KOPT-K1 (cell line): Measurements from ENCODE around the gene GPAT2.
"Not testable (repeated sequence)": the region's sequence is repeated elsewhere in the genome, so short reads cannot be mapped to it uniquely, and the experiment has no call there.

Source experiments
- H3K27ac ChIP-seq: fragments of 200-600 bp; sonication (generic); 2 replicates; pipeline ENCODE4 v1.5.1; 2016; ENCODE audit warnings: antibody characterized with exemption, mild to moderate bottlenecking, low read depth, low read length; ENCODE audit not compliant: poor library complexity, severe bottlenecking
- H3K36me3 ChIP-seq: fragments of 200-600 bp; sonication (generic); 2 replicates; pipeline ENCODE4 v1.5.1; 2017; ENCODE audit warnings: antibody characterized with exemption, mild to moderate bottlenecking, low read length, moderate library complexity; ENCODE audit not compliant: insufficient read depth
- H3K9me3 ChIP-seq: fragments of 200-600 bp; sonication (generic); 2 replicates; pipeline ENCODE4 v1.5.1; 2017; ENCODE audit warnings: antibody characterized with exemption, low read length, mild to moderate bottlenecking; ENCODE audit not compliant: insufficient read depth, poor library complexity, severe bottlenecking

Gene GPAT2

DNA sequence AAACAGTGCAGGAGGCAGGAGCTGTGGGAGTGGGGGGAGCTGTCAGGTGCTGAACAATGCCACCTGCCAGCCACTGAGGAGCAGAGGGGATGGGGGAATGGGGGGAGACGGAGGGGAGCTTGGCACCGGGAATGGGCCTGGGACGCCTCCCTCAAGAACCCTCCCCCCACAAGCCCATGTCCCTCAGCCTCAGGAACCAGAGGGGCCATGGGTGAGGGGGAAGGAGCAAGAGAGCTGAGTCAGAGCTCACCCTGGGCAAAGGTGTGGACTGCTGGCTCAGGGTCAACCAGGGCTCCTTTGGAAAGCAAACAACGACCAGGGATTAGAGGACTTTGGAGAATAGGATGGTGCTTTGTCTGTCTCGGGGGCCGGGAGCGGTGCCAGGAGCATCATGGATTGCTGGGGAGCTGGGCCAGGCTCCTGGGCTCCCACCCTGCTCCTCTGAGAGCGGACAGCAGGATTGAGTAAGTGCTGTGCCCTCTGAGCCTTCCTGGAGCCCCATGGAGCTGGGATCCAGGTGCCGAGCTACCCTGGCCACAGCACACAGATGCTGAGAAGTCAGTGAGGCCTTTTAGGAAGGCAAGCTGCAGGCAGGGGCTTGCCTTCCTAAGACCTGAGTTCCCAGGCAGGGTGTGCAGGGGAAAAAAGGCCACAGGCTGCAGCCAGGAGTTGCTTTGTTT lies 33.3 kb upstream of the GPAT2 start:
- not testable (repeated sequence) for H3K27ac ChIP-seq, H3K9me3 ChIP-seq, H3K36me3 ChIP-seq

DNA sequence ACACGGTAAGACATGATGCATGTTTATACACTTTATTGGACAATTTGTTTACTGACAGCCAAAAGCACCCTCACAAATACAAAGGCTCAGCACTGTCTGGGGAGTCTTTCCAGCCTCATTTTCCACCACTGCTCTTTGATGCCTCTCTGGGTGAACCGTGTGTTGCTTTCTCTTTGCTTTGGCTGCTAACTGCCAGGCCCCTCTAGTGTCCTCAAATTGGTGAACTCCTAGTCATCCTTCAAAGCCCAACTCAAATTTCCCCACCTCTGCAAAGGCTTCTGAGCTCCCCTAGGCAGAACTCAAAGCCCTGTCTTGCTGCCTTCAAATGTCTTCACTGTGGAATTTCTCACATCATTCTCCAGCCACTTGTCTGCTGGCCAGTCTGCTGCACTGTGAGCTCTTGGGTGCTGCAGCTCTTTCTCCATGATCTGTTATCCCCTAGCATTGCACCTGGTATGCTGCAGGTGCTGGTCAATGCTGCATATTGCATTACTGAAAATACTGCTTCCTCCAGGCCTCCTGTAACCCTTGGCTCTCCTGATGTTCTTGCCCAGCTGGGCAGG lies 32.5 kb upstream of the GPAT2 start:
- not testable (repeated sequence) for H3K9me3 ChIP-seq, H3K36me3 ChIP-seq, H3K27ac ChIP-seq

DNA sequence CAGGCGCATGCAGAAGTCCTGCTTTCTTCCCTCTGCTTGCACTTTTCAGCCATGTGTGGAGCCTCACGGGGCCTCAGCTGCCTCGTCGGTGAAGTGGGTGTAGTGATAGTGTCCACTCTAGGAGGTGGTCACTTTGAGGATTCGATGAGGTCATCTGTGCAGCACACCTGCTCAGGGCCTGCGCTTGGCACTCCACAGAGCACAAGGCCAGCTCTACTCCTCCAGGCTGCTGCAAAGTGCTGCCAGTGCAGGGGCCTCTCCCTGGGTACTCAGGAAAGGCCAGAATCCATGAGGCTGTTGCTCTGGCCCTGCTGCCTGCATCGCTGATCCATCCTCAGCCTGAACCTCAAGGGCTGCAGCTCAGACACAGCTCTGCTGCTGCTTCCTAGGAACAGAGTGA lies 31.8 kb upstream of the GPAT2 start:
- not testable (repeated sequence) for H3K9me3 ChIP-seq, H3K36me3 ChIP-seq, H3K27ac ChIP-seq

DNA sequence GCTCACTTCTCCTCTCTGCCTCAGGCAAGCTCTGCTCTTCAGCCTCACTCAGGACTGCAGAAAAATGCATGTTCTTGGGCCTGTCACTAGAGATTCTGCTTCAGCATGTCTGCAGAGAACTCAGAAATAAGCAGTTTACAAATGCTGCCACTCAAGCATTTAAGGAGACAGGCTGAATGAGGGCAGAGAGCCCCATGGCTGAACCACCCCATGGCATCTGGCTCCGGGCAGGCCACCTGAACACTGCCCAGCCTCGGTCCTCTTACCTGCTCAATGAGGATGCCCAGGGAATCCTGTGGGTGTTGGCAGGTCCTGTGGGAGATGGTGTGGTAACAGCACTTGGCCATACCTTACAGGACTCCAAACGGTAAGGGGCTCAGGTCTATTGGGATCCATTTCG lies 31.2 kb upstream of the GPAT2 start:
- H3K27ac ChIP-seq, H3K9me3 ChIP-seq, H3K36me3 ChIP-seq: not testable (repeated sequence)

DNA sequence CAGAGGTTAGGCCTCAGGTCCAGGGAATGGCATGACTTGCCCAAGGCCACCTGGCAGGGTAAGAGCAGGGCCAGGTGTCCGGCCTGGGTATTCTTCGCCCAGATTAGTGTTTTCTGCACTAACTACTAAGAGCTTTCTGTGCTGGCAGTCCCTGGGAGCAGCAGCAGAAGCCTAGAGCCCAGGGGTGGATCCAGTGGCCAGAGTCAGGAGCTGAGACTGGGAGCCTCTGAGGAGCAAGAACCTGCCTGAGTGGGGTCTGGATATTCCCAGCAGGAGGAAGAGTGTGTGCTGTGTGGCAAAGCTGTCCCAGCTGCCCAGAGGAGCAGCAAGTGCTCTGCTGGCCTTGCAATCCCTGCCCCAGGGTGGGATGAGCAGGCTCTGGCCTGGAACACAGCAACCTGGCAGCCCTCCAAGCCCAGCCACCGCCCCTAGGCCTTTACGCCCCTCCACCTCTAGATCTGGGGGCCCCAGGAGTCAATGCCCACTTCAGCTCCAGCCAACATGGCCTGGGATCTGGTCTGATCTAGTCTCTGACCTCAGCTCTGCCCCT lies 30.7 kb upstream of the GPAT2 start:
- no peaks in the 10 kb centered on the region for H3K9me3 ChIP-seq

DNA sequence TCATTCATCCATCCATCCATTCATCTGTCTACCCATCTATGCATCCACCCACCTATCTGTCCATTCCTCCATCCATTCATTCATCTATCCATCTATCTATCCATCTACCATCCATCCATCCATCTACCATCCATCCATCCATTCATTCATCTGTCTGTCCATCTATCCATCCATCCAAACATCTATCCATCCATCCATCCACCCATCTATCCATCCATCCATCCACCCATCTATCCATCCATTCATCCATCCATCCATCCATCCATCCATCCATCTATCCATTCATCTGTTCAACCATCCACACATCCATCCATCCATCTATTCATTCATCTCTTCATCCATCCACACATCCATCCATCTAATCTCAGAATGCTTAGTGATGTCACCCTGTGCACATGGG lies 30.0 kb upstream of the GPAT2 start:
- not testable (repeated sequence) for H3K36me3 ChIP-seq, H3K9me3 ChIP-seq, H3K27ac ChIP-seq

More for the DNA sequence above, 30.7 kb upstream of the GPAT2 start:
- H3K27ac ChIP-seq, result no peak overlapping the region
- H3K36me3 ChIP-seq, result no peaks in the 10 kb centered on the region

DNA sequence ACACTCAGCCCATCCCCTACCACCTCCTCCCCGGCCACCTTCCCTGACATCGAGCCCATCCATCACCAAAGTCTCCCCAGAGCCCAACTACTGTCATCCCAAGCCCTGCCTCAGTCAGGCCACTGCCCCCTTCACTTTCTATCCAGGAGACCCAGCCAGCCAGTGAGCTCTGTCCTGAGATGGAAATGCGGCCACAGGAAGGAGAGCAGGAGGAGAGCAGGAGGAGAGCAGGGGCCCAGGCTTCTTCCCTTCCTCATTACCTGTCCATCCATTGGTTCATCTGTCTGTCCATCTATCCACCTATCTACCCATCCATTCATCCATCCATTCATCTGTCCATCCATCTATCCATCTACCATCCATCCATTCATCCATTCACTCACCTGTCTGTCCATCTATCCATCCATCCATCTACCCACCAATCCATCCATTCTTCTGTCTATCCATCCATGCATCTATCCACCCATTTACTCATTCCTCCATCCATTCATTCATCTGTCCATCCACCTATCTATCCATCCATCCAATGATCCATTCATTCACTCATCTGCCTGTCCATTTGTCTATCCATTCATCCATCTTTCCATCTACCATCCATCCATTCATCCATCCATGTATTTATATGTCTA lies 29.4 kb upstream of the GPAT2 start:
- H3K27ac ChIP-seq, H3K36me3 ChIP-seq, H3K9me3 ChIP-seq: not testable (repeated sequence)

DNA sequence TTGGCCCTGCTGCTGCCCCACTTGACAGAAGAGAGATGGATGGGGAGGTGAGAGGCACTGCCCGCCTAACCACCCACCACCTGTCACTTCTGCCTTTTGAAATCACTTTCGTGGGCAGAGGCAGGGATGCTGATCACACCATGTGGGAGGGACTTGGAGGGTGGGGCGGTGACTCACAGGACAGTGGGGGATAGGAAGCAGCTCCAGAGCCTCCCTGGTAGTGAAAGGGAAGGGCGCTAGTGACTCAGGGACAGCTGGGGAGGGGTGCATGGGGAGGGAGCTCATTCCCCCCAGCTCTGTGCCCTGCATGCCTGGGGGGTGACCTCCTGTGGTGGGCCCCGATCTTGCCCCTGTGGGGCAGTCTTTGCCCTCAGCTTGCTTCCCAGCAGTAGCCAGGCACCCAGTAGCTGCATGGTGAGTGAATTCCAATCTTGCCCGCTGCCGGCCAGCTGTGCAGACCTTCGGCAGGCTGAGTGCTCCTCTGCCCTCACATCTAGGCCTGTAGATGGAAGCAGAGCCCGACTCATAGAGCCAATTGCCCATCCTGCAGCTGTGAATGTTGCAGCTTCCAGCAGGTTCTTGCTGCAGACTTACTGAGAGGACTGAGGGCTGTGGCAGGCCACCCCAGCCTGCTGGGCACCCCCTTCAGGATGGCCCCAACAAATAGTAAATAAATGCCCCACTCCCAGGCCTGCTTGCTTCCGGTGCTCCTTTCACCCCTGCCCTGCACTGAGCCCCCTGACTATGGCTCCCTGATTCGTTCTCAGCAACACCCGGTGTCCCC lies 28.6 kb upstream of the GPAT2 start:
- not testable (repeated sequence) for H3K27ac ChIP-seq

DNA sequence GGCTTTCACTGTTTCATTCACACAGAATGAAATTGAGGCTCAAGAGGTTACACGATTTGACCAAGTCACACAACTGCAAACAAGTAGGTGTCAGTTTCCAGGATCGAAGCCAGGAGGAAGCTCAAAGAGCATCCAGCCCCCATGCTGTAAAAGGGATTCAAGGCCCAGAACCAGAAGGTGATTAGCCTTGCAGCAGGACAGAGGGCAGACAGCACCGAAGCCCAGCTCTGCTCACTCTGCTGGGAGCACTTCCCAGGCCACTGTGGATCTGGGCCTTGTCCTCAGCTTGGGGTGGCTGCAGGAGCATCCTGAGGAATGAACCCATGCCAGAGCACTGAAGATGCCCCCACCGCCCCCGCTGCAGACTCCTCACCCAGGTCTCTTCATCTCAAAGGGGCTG lies 27.8 kb upstream of the GPAT2 start:
- H3K9me3 ChIP-seq, result not testable (repeated sequence)

More for the DNA sequence above, 28.6 kb upstream of the GPAT2 start:
- not testable (repeated sequence) for H3K9me3 ChIP-seq, H3K36me3 ChIP-seq

DNA sequence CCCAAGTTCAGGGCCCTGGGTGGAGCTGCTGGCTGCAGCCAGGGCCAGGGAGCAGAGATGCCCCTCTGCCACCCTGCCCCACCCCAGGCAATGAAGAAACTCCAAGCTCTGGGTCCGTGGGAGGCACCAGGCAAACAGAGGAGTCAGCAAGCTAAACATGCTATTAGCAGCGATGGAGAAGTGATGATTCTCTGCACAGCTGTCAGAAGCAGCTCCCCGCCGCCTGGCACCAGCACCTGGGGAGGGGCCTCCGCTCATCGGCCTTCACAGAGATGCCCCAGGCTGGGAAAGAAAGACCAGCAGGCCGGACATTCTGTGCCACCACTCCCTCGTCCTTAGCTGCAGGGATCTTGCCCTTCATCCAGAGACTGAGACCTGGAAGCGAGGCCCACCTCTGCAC lies 27.2 kb upstream of the GPAT2 start:
- H3K27ac ChIP-seq, H3K9me3 ChIP-seq, H3K36me3 ChIP-seq: not testable (repeated sequence)

More for the DNA sequence above, 27.8 kb upstream of the GPAT2 start:
- not testable (repeated sequence) for H3K36me3 ChIP-seq, H3K27ac ChIP-seq

DNA sequence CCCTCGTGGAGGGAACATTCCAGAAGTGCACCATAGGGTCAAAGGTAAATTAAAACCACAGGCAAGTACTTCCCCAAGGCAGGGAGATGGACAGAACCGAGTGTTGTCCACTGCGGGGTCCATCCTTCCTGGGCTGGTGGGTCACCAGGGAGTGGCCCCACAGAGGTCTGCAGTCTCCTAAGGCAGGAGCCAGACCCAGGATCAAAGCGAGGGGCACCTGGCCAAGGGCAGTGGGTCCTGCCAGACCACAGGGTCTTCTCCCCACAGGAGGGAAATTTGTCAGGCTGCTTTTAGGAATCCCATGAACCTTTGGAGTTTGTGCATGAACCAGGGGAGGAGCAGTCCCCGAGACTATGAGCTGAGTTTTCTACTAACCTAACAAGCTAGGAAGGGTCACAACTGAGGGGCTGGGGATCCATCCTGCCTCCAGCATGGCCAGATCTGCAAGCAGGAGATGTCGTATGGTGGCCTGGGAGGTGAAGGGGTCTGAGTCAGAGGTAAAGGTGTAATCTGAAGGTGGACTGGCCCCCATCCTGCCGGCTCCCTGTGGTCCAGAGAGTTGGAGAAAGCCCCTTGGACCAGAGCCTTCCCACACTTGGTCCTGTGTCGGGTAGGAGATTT lies 26.6 kb upstream of the GPAT2 start:
- not testable (repeated sequence) for H3K27ac ChIP-seq, H3K9me3 ChIP-seq, H3K36me3 ChIP-seq

DNA sequence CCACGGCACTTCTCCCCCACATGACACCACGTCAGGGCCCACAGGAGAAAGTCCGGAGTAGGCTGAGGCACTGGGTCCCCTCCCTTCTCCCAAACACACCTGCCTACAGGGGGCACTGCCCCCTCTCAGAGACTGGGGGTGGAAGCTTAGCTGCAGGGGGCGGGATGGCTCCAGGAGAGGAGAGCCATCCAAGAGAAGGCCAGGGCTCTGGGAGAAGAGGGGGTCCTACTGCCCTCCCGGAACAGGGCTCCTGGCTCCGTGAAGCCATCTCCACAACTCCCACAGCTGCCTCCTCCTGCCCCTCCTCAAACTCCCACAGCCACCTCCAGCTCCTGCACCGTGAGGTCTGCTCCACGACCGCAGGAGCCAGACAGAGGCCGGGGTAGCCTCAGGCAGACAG lies 25.6 kb upstream of the GPAT2 start:
- H3K9me3 ChIP-seq, H3K36me3 ChIP-seq, H3K27ac ChIP-seq: not testable (repeated sequence)

DNA sequence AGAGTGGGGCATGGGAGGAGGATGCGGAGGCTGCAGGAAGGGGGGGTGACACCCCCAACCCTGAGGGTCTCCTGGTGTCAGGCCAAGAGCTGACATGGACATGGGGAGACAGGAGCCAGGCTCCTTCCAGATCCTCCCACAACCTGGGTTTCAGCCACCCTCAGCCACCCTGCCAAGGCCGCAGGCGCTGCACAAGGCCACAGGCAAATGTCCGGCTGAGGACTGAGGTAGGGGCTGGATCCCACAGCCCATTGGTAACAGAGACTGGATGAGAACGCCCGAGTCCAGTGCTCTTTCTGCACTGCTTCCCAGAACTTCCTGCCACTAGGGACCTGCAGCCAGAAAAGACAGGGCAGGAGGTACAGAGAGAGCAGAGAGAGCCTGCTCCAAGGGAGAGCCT lies 24.7 kb upstream of the GPAT2 start:
- H3K27ac ChIP-seq, H3K36me3 ChIP-seq, H3K9me3 ChIP-seq: not testable (repeated sequence)

DNA sequence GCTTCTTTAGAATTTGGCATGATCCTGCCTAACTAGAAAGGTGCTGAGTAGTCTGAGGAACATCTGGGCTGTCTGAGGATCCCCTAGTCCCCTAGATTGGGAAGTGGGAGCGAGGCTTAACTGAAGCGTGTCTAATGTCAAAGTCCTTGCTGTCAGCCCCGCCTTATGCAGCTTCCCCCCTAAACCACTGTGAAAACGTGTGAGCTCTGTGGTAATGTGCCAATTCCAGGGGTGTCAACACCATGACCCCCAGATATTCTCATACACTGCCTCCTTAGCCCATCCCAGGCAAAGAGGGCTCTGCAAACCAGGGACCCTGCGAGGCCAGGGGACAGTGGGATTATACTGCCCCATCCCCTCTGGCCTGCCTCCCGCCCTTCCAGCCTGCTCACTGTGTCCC lies 21.1 kb upstream of the GPAT2 start:
- H3K27ac ChIP-seq, H3K36me3 ChIP-seq, H3K9me3 ChIP-seq: not testable (repeated sequence)

DNA sequence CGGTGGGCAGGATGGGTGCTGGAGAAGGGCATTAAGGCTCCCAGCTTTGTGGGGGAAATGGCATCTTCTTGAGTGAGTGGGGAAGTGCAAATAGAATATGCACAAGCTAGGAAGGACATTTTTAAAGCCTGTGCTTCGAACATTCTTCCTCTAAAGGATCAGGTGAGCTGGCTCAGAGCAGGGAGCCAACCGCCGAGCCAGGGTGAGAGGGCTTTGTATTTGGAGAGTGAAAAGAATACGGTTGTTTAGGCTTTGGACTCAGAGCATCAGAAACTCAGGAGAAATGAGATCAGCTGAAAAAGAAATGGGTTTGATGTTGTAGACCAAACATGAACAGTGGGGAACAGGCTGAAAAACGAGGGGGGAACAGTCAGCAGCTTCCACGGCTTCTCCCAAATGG lies 19.8 kb upstream of the GPAT2 start:
- H3K27ac ChIP-seq, H3K9me3 ChIP-seq, H3K36me3 ChIP-seq: not testable (repeated sequence)
